Mucosa of stomach (tissue), 1 donor: ENCODE measurements around the gene CIZ1.

Experiments used
- H3K27me3 ChIP-seq: one replicate; pipeline ENCODE4 v1.7.0; 2013; ENCODE audit warnings: mild to moderate bottlenecking, low read length; ENCODE audit not compliant: control insufficient read depth, insufficient read depth
- H3K36me3 ChIP-seq: one replicate; pipeline ENCODE4 v1.7.0; 2013; ENCODE audit warnings: low read length; ENCODE audit not compliant: control insufficient read depth, insufficient read depth
- H3K4me1 ChIP-seq: one replicate; pipeline ENCODE4 v1.7.0; 2013; ENCODE audit warnings: mild to moderate bottlenecking, low read length; ENCODE audit not compliant: control insufficient read depth, insufficient read depth
- H3K4me3 ChIP-seq: one replicate; pipeline ENCODE4 v1.7.0; 2013; ENCODE audit warnings: low read length
- H3K9ac ChIP-seq: one replicate; pipeline ENCODE4 v1.7.0; 2013; ENCODE audit warnings: mild to moderate bottlenecking, low read length, moderate library complexity
- H3K9me3 ChIP-seq: one replicate; pipeline ENCODE4 v1.7.0; 2013; ENCODE audit warnings: mild to moderate bottlenecking, low read length, moderate library complexity; ENCODE audit not compliant: control insufficient read depth
- donor health status: Pancreatic carcinoma.

CIZ1 gene

DNA sequence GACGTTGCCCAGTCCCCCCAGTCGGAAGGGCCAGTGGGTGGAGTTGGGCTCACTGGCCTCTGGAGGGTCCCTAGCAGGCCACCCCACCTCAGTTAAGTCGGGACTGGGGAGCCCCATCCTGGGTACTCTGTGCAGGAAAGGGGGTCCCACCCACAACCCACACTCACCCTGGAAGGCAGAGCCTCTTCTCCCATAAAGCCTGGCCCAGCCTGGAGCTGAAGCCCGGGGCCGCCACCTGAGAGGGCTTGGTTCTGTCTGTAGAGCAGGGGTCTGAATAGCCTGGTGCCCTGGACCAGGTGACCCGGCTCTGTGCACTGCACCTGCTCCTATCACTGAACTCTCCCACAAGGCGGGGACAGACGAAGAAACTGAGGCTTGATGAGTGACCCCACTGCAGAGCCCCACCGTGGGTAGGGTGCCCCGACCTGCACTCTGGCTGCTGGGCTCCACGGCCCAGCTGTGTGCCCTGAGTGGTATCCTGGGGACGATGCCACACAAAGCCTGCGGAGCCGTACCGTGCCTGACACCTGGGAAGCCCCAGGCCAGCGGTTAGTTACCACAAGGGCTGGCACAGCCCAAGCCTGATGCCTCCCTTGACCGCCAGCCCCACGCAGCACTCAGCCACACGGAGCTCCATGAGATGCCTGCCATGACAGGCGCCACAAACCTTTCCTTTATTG, 71.2 kb downstream of the CIZ1 start:
- Histone ChIP-seq H3K27me3 (no peaks in the 10 kb centered on the region), H3K9ac (no peak overlapping the region), H3K4me1 (peaks cover 35% of the 10 kb centered on the region), H3K9me3 (no peaks in the 10 kb centered on the region), H3K4me3 (no peak overlapping the region), H3K36me3 (no peaks in the 10 kb centered on the region)

DNA sequence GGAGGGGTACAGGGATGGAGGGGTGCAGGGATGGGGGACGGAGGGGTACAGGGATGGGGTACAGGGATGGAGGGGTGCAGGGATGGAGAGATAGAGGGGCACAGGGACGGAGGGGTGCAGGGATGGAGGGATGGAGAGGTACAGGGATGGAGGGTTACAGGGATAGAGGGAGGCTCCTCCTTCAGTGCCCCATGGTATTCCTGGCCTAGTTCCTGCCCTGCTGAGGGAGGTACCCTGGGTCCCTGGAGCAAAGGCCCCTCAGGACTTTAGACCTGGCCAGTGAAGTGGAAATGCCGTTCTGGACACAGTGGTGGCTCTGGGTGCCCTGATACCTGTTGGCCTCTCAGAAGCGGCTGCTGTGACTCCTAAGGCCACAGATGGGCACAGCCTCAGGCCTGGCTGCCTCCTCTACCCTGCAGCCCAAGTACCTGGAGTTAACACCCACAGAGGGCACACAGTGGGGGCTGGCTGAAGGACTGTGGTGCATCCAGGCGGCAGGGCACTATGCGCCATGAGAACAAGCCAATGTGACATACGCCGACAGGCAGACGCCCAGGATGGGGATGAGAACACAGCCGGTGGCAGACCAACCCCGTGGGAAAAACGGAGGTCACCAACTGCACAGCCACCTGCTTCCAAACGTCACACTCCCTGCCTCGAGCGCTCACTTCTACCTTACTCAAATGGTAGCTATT, 72.3 kb downstream of the CIZ1 start:
- Histone ChIP-seq H3K4me3 (no peak overlapping the region), H3K9ac (no peak overlapping the region), H3K27me3 (no peaks in the 10 kb centered on the region), H3K9me3 (no peaks in the 10 kb centered on the region), H3K36me3 (no peaks in the 10 kb centered on the region), H3K4me1 (peaks cover 36% of the 10 kb centered on the region)

DNA sequence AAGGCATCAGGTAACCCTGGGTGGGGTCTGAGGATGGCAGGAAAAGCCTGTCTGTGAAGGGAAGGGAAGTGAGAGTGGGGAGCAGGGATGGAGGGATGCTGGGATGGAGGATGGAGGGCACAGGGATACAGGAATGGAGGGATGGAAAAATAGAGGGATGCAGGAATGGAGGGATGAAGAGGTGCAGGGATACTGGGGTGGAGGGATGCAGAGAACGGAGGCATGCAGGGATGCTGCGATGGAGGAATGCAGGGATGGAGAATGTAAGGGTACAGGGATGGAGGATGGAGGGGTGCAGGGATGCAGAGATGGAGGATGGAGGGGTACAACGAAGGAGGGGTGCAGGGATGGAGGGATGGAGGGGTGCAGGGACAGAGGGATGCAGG, 72.9 kb downstream of the CIZ1 start:
- Histone ChIP-seq H3K27me3 (no peaks in the 10 kb centered on the region), H3K4me1 (peaks cover 42% of the 10 kb centered on the region), H3K9ac (no peak overlapping the region), H3K9me3 (no peaks in the 10 kb centered on the region), H3K36me3 (no peaks in the 10 kb centered on the region), H3K4me3 (no peak overlapping the region)

DNA sequence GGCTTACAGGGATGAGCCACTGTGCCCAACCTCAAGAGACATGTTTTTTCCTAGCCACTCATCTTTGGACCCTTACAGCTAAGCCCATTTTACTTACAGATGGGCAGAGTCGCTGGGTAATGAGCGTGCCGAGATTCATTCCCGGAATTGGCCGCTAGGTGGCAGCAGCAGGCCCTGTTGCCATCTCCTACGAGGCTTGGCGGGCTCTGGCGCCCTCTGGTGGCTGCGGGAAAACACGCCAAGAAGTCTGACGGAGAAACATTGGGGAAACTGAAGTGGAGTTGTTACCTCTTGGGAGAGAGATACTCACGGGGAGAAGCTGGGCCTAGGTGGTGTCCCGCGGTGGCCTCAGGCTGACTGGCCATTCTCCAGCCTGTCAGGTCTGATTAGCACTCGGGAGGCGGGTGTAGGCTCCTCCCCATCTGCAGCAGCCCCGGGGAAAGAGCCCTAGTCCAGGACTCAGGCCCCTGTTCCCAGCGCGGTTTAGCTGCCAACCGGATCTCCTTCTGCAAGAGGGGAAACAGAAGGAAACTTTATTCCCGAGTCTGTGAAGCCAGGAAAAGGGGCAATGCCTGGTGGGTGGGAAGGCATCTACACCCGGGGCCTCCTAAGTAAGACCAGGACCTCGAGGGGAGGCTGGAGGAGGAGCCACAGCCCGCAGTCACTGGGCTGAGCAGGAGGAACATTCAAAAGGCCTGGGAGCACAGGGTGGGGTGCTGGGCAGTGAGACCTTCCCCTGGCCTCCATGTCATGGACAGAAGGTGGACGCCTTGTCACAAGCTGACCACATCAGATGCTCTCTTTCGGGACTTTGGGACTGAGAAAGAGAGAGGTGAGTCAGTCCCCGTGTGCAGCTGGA, 73.5 kb downstream of the CIZ1 start:
- H3K27me3 ChIP-seq, result no peaks in the 10 kb centered on the region
- H3K4me1 ChIP-seq, result peaks cover 44% of the 10 kb centered on the region
- H3K36me3 ChIP-seq, result no peaks in the 10 kb centered on the region
- no peak overlapping the region for H3K4me3 ChIP-seq
- no peaks in the 10 kb centered on the region for H3K9me3 ChIP-seq
- peak overlapping the region; percentile 56 for H3K9ac ChIP-seq

DNA sequence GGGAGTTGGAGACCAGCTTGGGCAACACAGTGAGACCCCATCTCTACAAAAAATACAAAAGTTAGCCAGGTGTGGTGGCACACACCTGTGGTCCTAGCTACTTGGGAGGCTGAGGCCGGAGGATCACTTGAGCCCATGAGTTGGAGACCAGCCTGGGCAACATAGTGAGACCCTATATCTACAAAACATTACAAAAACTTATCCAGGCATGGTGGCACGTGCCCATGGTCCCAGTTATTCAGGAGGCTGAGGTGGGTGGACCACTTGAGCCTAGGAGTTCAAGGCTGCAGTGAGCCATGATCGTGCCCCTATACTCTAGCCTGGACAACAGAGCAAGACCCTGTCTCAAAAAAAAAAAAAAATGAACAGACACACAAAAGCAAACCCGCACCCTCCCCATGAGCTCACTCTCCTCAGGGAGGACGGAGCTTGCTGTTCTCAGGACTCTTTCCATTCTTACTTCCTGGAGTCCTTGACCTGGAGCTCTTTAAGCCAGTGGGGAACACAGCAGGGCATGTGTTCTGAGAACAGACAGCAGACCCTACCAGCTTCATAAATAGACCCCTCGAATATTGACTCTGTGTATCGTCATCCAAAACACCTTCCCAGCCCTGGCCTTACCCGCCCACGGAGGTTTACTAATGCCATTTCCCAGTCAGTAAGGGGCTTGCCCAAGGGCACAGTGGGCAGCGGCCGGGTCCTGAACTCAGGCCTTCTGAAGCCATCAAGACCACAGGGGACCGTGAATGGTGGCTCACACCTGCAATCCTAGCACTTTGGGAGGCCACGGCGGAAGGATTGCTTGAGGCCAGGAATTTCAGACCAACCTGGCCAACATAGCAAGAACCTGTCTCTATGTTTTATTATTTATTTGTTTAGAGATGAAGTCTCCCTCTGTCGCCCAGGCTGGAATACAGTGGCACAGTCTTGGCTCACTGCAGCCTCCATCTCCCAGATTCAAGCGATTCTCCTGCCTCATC, 75.0 kb downstream of the CIZ1 start:
- no peaks in the 10 kb centered on the region for H3K9me3 ChIP-seq
- peaks cover 44% of the 10 kb centered on the region for H3K4me1 ChIP-seq
- no peaks in the 10 kb centered on the region for H3K27me3 ChIP-seq
- H3K36me3 ChIP-seq, result no peaks in the 10 kb centered on the region
- no peak overlapping the region for H3K4me3 ChIP-seq
- H3K9ac ChIP-seq, result peak overlapping the region; percentile 97
